SU-DHL-6 (cell line): ENCODE results near the gene RP9.

ENCODE experiments used
- EZH2phosphoT487 ChIP-seq: fragments of 200-600 bp; sonication (generic), shearing (Covaris generic); conservative IDR thresholded peaks from 2 replicates; pipeline ENCODE4 v1.6.1; 2018; ENCODE audit warnings: mild to moderate bottlenecking, antibody characterized with exemption, low read length, moderate library complexity, mixed read lengths
- TF ChIP-seq, protein P1 (sequence below): fragments of 200-600 bp; sonication (generic); IDR thresholded peaks from one replicate; pipeline ENCODE4 v1.5.1; 2017; ENCODE audit warnings: antibody characterized with exemption, mild to moderate bottlenecking, low read length, moderate library complexity; ENCODE audit not compliant: insufficient read depth, poor library complexity, severe bottlenecking

DNA sequence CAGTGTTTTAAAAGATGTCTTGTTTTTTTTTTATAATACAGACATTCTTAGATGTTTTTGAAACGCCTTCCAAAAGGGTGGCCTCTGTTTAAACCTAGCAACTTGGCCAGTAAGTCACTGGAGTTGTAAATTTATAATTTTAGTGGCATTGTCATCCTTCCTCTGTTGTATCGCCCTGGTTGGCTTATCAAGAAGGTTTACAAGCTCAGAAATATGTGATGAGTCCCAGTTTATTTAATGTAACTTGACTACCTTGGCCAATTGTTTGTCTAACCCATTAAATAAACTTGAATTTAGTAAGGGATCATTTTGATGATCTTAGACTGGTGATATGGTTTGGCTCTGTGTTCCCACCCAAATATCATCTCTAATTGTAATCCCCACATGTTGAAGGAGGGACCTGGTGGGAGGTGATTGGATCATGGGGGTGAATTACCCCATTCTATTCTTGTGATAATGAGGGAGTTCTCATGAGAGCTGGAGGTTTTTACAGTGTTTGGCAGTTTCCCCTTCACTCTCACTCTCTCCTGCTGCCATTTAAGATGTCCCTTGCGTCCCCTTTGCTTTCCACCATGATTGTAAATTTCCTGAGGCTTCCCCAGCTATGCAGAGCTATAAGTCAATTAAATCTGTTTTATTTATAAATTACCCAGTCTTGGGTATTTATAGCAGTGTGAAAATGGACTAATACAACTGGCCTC is 33.2 kb downstream of the RP9 start:
- TF ChIP-seq, protein P1, sequence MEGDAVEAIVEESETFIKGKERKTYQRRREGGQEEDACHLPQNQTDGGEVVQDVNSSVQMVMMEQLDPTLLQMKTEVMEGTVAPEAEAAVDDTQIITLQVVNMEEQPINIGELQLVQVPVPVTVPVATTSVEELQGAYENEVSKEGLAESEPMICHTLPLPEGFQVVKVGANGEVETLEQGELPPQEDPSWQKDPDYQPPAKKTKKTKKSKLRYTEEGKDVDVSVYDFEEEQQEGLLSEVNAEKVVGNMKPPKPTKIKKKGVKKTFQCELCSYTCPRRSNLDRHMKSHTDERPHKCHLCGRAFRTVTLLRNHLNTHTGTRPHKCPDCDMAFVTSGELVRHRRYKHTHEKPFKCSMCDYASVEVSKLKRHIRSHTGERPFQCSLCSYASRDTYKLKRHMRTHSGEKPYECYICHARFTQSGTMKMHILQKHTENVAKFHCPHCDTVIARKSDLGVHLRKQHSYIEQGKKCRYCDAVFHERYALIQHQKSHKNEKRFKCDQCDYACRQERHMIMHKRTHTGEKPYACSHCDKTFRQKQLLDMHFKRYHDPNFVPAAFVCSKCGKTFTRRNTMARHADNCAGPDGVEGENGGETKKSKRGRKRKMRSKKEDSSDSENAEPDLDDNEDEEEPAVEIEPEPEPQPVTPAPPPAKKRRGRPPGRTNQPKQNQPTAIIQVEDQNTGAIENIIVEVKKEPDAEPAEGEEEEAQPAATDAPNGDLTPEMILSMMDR: no peak
- no peak for TF ChIP-seq EZH2phosphoT487
